ENCODE results near the gene FLVCR2.
A peak's percentile ranks its signal among the peaks of the same experiment; 100 is the strongest.

Gene FLVCR2

DNA sequence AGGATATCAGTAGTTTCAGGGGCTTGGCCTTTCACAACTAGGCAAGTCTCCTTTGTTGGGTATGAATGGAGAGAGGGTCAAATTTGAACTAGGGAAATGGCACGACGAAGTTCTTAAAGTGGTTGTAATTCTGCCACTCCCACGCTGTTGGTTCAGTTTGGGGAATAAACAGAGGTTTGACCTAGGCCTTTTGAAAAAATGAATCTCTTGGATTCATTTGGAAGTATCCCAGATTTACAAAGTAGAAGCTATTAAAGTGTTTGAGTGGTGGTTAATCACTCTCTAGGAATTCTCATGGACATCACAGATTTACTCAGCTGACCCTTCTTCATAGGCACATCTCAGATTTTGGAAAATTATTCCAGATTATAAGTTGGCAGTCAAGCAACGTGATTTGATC is 41.3 kb upstream of the FLVCR2 start:
- peak overlapping the region in 1 of 2 donors; percentile 24 for H3K27ac ChIP-seq
- DNase-seq, result no peak

DNA sequence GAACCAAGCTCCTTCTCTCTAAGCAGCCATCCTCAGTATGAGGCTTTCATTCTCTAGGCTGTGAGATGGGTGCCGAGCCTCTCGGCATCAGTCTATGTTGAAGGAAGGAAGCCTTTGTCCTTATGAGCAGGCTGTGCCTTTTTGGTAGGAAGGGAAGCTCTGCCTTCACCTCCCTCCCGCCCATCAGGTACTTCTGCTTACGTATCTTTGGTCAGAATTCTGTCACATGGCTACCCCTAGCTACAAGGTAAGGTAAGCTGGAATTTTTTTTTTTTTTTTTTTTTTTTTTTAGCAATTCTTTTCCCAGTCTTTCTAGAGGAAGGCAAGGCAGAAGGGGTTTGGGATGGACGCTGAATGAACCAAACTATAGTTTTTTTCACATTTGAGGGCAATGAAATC is 39.3 kb upstream of the FLVCR2 start:
- TF ChIP-seq, protein P1, sequence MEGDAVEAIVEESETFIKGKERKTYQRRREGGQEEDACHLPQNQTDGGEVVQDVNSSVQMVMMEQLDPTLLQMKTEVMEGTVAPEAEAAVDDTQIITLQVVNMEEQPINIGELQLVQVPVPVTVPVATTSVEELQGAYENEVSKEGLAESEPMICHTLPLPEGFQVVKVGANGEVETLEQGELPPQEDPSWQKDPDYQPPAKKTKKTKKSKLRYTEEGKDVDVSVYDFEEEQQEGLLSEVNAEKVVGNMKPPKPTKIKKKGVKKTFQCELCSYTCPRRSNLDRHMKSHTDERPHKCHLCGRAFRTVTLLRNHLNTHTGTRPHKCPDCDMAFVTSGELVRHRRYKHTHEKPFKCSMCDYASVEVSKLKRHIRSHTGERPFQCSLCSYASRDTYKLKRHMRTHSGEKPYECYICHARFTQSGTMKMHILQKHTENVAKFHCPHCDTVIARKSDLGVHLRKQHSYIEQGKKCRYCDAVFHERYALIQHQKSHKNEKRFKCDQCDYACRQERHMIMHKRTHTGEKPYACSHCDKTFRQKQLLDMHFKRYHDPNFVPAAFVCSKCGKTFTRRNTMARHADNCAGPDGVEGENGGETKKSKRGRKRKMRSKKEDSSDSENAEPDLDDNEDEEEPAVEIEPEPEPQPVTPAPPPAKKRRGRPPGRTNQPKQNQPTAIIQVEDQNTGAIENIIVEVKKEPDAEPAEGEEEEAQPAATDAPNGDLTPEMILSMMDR (IDR thresholded peaks at IDR 0.05), result no peak
- Histone ChIP-seq H3K9me3 (no peaks in the 10 kb centered on the region), H3K4me3 (no peak overlapping the region), H3K36me3 (no peaks in the 10 kb centered on the region), H3K27ac (no peak overlapping the region), H3K27me3 (no peaks in the 10 kb centered on the region), H3K4me1 (no peaks in the 10 kb centered on the region)
- intact Hi-C loops (cut with DNase I; ENCODE audit: low total_unique reads), result no loop called here
- DNase-seq, result no peak

More for the DNA sequence above, 41.3 kb upstream of the FLVCR2 start:
- Histone ChIP-seq H3K4me3 (no peak overlapping the region), H3K9me3 (no peaks in the 10 kb centered on the region), H3K4me1 (no peaks in the 10 kb centered on the region), H3K36me3 (no peaks in the 10 kb centered on the region), H3K27me3 (no peaks in the 10 kb centered on the region)
- intact Hi-C loops (cut with DNase I; ENCODE audit: low total_unique reads), result no loop called here
- TF ChIP-seq, protein P1 (IDR thresholded peaks at IDR 0.05), result no peak

DNA sequence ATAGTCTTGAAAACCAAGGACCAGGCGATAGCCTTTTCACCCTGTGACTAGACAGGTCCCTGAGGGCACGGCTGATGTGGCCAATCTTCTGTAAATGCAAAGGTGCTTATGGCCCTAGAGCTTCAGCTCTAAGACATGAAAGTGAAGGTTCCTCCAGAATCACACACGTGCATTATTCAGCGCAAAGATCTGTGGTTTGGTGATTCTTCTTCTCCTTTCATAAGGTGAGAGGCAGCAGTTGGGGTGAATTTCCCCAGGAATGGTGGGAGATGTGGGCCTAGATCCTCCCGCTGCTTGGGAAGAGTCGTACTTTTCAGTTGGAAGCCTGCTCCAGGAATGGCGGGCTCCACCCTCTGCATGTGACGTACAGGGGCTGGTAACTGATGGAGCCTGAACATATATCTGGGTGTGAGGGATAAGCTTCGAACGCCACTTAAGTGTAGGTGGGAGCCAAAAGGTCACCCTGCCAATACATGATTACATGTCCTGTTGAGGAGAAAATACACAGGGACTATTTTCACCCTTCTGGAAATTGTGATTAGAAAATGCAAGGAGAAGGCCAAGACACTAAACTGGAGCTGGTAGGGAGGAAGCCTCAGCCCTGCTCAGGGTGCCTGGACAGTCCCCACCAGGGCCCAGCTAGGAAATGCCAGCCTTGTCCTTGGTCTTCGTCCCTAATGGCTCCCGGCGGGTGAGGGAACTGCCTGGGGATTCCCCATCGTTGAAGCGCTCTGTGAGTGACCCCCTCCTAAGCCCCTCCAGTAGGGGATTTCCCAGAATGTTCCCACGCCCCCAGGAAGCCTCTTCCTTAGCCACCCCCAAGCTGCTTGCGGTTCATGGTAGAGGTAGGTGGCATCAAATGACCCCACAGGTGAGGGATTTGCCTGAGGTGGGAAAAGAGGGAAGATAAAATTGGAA is 38.6 kb upstream of the FLVCR2 start:
- intact Hi-C loops (cut with DNase I; ENCODE audit: low total_unique reads), result no loop called here
- Histone ChIP-seq H3K36me3 (no peaks in the 10 kb centered on the region), H3K27me3 (no peaks in the 10 kb centered on the region), H3K4me1 (no peaks in the 10 kb centered on the region), H3K9me3 (no peaks in the 10 kb centered on the region), H3K27ac (no peak overlapping the region), H3K4me3 (no peak overlapping the region)
- TF ChIP-seq, protein P1 (IDR thresholded peaks at IDR 0.05), result no peak
- DNase-seq, result no peak

DNA sequence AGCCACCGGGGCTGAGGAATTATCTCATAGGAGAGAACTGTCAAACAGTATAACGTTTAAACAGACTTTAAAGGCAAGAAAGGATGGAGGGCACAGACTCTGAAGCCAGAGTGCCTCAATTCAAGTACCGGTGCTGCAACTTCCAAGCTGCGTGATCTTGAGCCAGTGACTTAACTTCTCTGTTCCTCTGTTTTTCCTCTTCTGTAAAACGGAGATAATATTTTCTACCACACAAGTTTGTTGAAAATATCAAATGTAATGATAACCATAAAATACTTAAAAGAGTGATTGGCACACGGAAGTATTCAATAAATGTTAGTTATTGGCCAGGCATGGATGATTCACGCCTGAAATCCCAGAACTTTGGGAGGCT is 38.0 kb upstream of the FLVCR2 start:
- TF ChIP-seq, protein P1 (IDR thresholded peaks at IDR 0.05), result no peak
- Histone ChIP-seq H3K4me3 (no peak overlapping the region), H3K27me3 (no peaks in the 10 kb centered on the region), H3K27ac (no peak overlapping the region), H3K36me3 (no peaks in the 10 kb centered on the region), H3K9me3 (no peaks in the 10 kb centered on the region), H3K4me1 (no peaks in the 10 kb centered on the region)
- DNase-seq, result no peak
- intact Hi-C loops (cut with DNase I; ENCODE audit: low total_unique reads), result no loop called here

DNA sequence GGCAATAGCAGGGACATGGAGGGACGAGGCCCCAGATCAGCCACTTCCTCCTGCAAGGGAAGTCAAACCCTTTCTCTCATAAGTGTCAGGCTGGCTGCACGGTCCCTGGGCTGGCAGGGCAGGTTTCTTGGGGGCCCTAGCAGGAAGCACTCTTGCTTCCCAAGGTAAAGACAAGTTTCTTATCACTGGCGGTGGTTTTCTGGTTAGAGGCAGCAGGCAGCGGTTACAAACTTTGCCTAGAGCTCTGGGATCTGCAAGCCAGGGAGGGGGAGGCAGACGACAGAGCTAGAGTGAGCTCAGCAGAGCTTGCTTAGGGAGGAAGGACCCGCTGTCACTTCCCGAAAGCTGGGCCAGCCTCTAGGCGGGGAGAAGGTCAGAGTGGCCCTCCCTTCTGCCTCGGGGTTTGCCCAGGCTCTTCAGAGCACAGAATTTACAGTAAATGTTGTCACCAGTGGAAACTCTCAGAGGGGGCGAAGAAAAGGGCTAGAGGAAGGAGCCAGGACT is 35.8 kb upstream of the FLVCR2 start:
- intact Hi-C loops (cut with DNase I; ENCODE audit: low total_unique reads), result no loop called here
- no peaks in the 10 kb centered on the region for H3K4me1 ChIP-seq
- TF ChIP-seq, protein P1 (IDR thresholded peaks at IDR 0.05), result no peak
- peak overlapping the region in 1 of 2 donors; percentile 21 for H3K27ac ChIP-seq
- H3K36me3 ChIP-seq, result no peaks in the 10 kb centered on the region
- no peak overlapping the region for H3K4me3 ChIP-seq
- H3K27me3 ChIP-seq, result no peaks in the 10 kb centered on the region
- peak; percentile 78 to 79 for DNase-seq
- no peaks in the 10 kb centered on the region for H3K9me3 ChIP-seq
